ENCODE results near the gene C19orf67.

C19orf67 gene

GRCh38 chr19:14081797-14082674 is 3.5 kb downstream of the C19orf67 start:
- no peak for DNase-seq

- DNase-seq, result peak; percentile 77
Observed at GRCh38 chr19:14080887-14081796, 4.4 kb downstream of the C19orf67 start.

GRCh38 chr19:14078411-14078810 is 7.2 kb downstream of the C19orf67 start:
- no peak for DNase-seq

- no peak for DNase-seq
Observed at GRCh38 chr19:14073925-14074838, 11.4 kb downstream of the C19orf67 start.

- no peak for DNase-seq
Observed at GRCh38 chr19:14073261-14073924, 12.2 kb downstream of the C19orf67 start.

- no peak for DNase-seq
Observed at GRCh38 chr19:14072535-14073260, 12.9 kb downstream of the C19orf67 start, which contains the start of gene MISP3. TSS of gene MISP3 (plus strand) at chr19:14072786. CDS start at chr19:14073310, 524 bp downstream.

GRCh38 chr19:14070268-14071050 is 15.1 kb downstream of the C19orf67 start:
- no peak for DNase-seq

- no peak for DNase-seq
Observed at GRCh38 chr19:14066134-14066533, 19.4 kb downstream of the C19orf67 start.

- no peak for DNase-seq
Observed at GRCh38 chr19:14063105-14063504, 22.5 kb downstream of the C19orf67 start.

- no peak for DNase-seq
Observed at GRCh38 chr19:14062558-14062855, 23.1 kb downstream of the C19orf67 start.

- DNase-seq, result no peak
Observed at GRCh38 chr19:14061751-14062557, 23.6 kb downstream of the C19orf67 start, which contains the start of gene PALM3. TSS of gene PALM3 (minus strand) at chr19:14062076. CDS start at chr19:14061980, 96 bp downstream.

GRCh38 chr19:14061081-14061749 is 24.4 kb downstream of the C19orf67 start:
- no peak for DNase-seq

GRCh38 chr19:14059652-14060155 is 25.9 kb downstream of the C19orf67 start:
- no peak for DNase-seq

- no peak for DNase-seq
Observed at GRCh38 chr19:14059093-14059480, 26.5 kb downstream of the C19orf67 start.

GRCh38 chr19:14058182-14059092 is 27.1 kb downstream of the C19orf67 start:
- DNase-seq, result no peak

- no peak for DNase-seq
Observed at GRCh38 chr19:14056741-14057356, 28.7 kb downstream of the C19orf67 start.

GRCh38 chr19:14056069-14056666 is 29.4 kb downstream of the C19orf67 start:
- no peak for DNase-seq

Data from NCI-H187 treated with DMSO at 0.1 percent for 48 hours (cell line).